CD4-positive, alpha-beta T cell treated with Interleukin-6 for 4 hours (primary cell): ENCODE data around the gene HSBP1.

Experiments
- DNase-seq: peaks from one replicate; pipeline ENCODE4 v3.0.0-alpha.2; 2020; ENCODE audit warnings: mixed read lengths

The HSBP1 gene

GRCh38 chr16:83804366-83804765 lies 3.4 kb upstream of the HSBP1 start:
- DNase-seq: no peak

GRCh38 chr16:83806036-83806435 lies 1.7 kb upstream of the HSBP1 start:
- no peak for DNase-seq

GRCh38 chr16:83806731-83807130 lies 1.0 kb upstream of the HSBP1 start:
- no peak for DNase-seq

GRCh38 chr16:83807327-83807709 lies 460 bp upstream of the HSBP1 start:
- no peak for DNase-seq

- no peak for DNase-seq
Measured at GRCh38 chr16:83808573-83809014, 816 bp downstream of the HSBP1 start.

GRCh38 chr16:83809092-83809491 lies 1.3 kb downstream of the HSBP1 start:
- DNase-seq: no peak

- DNase-seq: no peak
Measured at GRCh38 chr16:83810901-83811300, 3.1 kb downstream of the HSBP1 start.

- DNase-seq: no peak
Measured at GRCh38 chr16:83813823-83814658, 6.3 kb downstream of the HSBP1 start.

GRCh38 chr16:83814659-83814985 lies 6.8 kb downstream of the HSBP1 start:
- no peak for DNase-seq

GRCh38 chr16:83817022-83817421 lies 9.2 kb downstream of the HSBP1 start:
- no peak for DNase-seq

GRCh38 chr16:83818276-83818675 lies 10.5 kb downstream of the HSBP1 start:
- no peak for DNase-seq

GRCh38 chr16:83819361-83819760 lies 11.6 kb downstream of the HSBP1 start:
- DNase-seq: no peak

GRCh38 chr16:83826146-83826913 lies 18.6 kb downstream of the HSBP1 start:
- DNase-seq: peak; percentile 80

- DNase-seq: no peak
Measured at GRCh38 chr16:83830091-83830768, 22.5 kb downstream of the HSBP1 start.

- DNase-seq: no peak
Measured at GRCh38 chr16:83830769-83831455, 23.1 kb downstream of the HSBP1 start.

GRCh38 chr16:83831456-83831987 lies 23.7 kb downstream of the HSBP1 start:
- DNase-seq: no peak

GRCh38 chr16:83833921-83834320 lies 26.1 kb downstream of the HSBP1 start:
- DNase-seq: no peak

GRCh38 chr16:83835586-83836566 lies 28.1 kb downstream of the HSBP1 start:
- no peak for DNase-seq

- DNase-seq: no peak
Measured at GRCh38 chr16:83837566-83837965, 29.8 kb downstream of the HSBP1 start.

GRCh38 chr16:83838151-83838550 lies 30.4 kb downstream of the HSBP1 start:
- DNase-seq: no peak

GRCh38 chr16:83839561-83839960 lies 31.8 kb downstream of the HSBP1 start:
- DNase-seq: no peak
